K562 (cell line): Measurements from ENCODE around the gene HEPHL1. TPM values are rescaled to one million over a fixed set of nuclear protein-coding genes. Genes with fewer than 3 reads are reported as not detected.

ENCODE experiments used
- ARID1B ChIP-seq: fragments of 450-650 bp; IDR thresholded peaks from 2 replicates; pipeline ENCODE4 v1.6.1; 2016; ENCODE audit warnings: antibody characterized with exemption, mild to moderate bottlenecking, inconsistent platforms
- ASH1L ChIP-seq: fragments of 450-650 bp; IDR thresholded peaks from 2 replicates; pipeline ENCODE4 v1.6.1; 2018; ENCODE audit warnings: borderline replicate concordance, mild to moderate bottlenecking, low read depth; ENCODE audit not compliant: partially characterized antibody
- BCOR ChIP-seq: fragments of 450-650 bp; IDR thresholded peaks from 2 replicates; pipeline ENCODE4 v1.6.1; 2016
- CCNT2 ChIP-seq: IDR thresholded peaks from 2 replicates; pipeline ENCODE4 v1.6.1; 2011; ENCODE audit warnings: borderline replicate concordance, low read depth, mild to moderate bottlenecking, moderate library complexity, mixed read lengths, low read length; ENCODE audit not compliant: insufficient read length; ENCODE audit errors: extremely low read depth
- ELF1 ChIP-seq: fragments of 200-800 bp; sonication (Bioruptor generic); IDR thresholded peaks from 2 replicates; pipeline ENCODE4 v1.6.1; 2016; ENCODE audit warnings: missing genetic modification characterization, missing compliant biosample characterization
- FOXJ2 ChIP-seq: fragments of 200-800 bp; sonication (Bioruptor generic); IDR thresholded peaks from 2 replicates; pipeline ENCODE4 v1.6.1; 2016; ENCODE audit warnings: missing genetic modification characterization, missing compliant biosample characterization
- KDM4B ChIP-seq, 2 experiments: fragments of 450-650 bp in 1 of 2; sonication (generic) in 1 of 2; IDR thresholded peaks; 2 replicates each; pipeline ENCODE4 v1.6.1; 2016 to 2017; ENCODE audit warnings: borderline replicate concordance in 2 of 2, antibody characterized with exemption in 1 of 2, low read depth in 1 of 2, mild to moderate bottlenecking in 1 of 2
- NR4A1 ChIP-seq, 2 experiments: fragments of 250-450 bp in 1 of 2; fragments of 450-650 bp in 1 of 2; sonication (Bioruptor Pico) in 1 of 2; IDR thresholded peaks; 2 replicates each; pipeline versions ENCODE4 v1.4.0 to v1.6.1; 2016 to 2020; ENCODE audit warnings: mild to moderate bottlenecking in 2 of 2, missing compliant biosample characterization in 1 of 2, missing genetic modification characterization in 1 of 2, moderate library complexity in 1 of 2
- POU5F1 ChIP-seq: fragments of 150-350 bp; IDR thresholded peaks from 2 replicates; pipeline ENCODE4 v1.6.1; 2014; ENCODE audit warnings: borderline replicate concordance, low read length, low read depth, mild to moderate bottlenecking; ENCODE audit not compliant: partially characterized antibody
- RB1 ChIP-seq: fragments of 450-650 bp; IDR thresholded peaks from 2 replicates; pipeline ENCODE4 v1.6.1; 2017; ENCODE audit warnings: low read depth, mild to moderate bottlenecking
- polyA plus RNA-seq, 8 experiments: library from polyadenylated mRNA; depleted of rRNA in 4 of 8; stranded (reverse) in 5 of 8; unstranded in 3 of 8; fragments of >200 nt; fragmentation: Nextera tagmentation in 2 of 8; fragmentation: Illumina TruSeq in 1 of 8; extraction: Ambion mirVana in 2 of 8; extraction: Trizol in 1 of 8; gene quantifications; 2 replicates each; pipeline versions ENCODE4 v1.2.1 to v1.2.3, GENCODE V29; 2011 to 2014; ENCODE audit warnings: inconsistent platforms in 1 of 8, missing spikeins in 1 of 8
- total RNA-seq, 7 experiments: library from RNA; depleted of rRNA in 6 of 7; stranded (reverse); fragments of >200 nt in 6 of 7; fragmentation: Illumina TruSeq in 2 of 7; extraction: Trizol in 2 of 7; gene quantifications; 2 replicates each; pipeline versions ENCODE4 v1.2.1 to v1.2.3, GENCODE V29; 2011 to 2021; ENCODE audit warnings: low replicate concordance in 1 of 7
- TF ChIP-seq, protein P1 (sequence below): fragments of 450-650 bp; IDR thresholded peaks from 2 replicates; pipeline ENCODE4 v1.6.1; 2017; ENCODE audit warnings: antibody characterized with exemption, mild to moderate bottlenecking
- TF ChIP-seq, protein P2 (sequence below): sonication (generic); formaldehyde crosslinking; IDR thresholded peaks from 2 replicates; pipeline ENCODE4 v1.8.0; 2022; ENCODE audit warnings: mild to moderate bottlenecking, missing genetic modification reagents, borderline replicate concordance
- TF ChIP-seq, protein P3 (sequence below): fragments of 450-650 bp; IDR thresholded peaks from 2 replicates; pipeline ENCODE4 v1.6.1; 2016
- TF ChIP-seq, protein P4 (sequence below): sonication (generic); formaldehyde crosslinking; IDR thresholded peaks from 2 replicates; pipeline ENCODE4 v1.8.0; 2022; ENCODE audit warnings: mild to moderate bottlenecking, missing genetic modification reagents

Gene HEPHL1
- total and polyA plus RNA-seq, 9 of the 15 experiments (the other 6 are each of a cell fraction or from before 2014, with no cell fraction given), result 0.01 TPM; not detected in 8

DNA sequence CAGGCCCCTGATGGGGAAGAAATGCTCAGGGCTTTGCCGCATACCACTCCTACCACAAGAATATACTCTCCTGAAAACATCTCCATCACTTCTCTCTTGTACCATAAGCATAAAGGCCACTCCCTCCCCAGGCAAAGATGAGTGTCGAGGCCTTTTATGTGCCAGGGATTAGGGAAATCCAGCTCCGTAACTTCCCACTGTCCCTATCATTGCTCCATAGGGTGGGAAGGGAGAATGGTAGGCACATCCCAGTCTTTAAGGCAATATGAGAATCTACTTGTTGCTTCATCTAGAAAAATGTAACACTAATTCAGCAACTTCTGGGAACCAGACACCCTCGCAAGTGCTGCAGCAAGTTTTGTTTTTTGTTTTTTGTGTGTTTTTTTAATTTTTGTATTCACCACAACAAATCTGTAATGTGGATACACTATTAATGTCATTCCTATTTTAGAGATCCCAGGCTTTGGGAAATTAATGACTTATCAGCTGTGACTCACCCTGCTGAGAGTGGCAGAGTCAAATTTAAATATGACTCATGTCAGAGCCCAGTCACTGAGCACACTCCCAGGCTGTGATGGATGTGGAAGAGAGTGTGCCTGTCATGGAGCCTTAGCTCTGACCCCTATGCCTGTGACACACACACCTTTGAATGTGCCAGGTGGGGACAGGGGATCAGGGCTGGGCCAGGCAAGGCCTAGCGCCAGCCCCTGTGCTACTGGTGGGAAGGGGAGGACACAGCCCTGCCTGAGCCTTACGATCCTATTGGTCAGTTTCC lies 130.9 kb downstream of the HEPHL1 start (continued):
- TF ChIP-seq KDM4B (IDR thresholded peaks at IDR 0.05; ENCODE audit: borderline replicate concordance in 2 of 2, low read depth in 1 of 2), result no peak
- TF ChIP-seq, protein P1, sequence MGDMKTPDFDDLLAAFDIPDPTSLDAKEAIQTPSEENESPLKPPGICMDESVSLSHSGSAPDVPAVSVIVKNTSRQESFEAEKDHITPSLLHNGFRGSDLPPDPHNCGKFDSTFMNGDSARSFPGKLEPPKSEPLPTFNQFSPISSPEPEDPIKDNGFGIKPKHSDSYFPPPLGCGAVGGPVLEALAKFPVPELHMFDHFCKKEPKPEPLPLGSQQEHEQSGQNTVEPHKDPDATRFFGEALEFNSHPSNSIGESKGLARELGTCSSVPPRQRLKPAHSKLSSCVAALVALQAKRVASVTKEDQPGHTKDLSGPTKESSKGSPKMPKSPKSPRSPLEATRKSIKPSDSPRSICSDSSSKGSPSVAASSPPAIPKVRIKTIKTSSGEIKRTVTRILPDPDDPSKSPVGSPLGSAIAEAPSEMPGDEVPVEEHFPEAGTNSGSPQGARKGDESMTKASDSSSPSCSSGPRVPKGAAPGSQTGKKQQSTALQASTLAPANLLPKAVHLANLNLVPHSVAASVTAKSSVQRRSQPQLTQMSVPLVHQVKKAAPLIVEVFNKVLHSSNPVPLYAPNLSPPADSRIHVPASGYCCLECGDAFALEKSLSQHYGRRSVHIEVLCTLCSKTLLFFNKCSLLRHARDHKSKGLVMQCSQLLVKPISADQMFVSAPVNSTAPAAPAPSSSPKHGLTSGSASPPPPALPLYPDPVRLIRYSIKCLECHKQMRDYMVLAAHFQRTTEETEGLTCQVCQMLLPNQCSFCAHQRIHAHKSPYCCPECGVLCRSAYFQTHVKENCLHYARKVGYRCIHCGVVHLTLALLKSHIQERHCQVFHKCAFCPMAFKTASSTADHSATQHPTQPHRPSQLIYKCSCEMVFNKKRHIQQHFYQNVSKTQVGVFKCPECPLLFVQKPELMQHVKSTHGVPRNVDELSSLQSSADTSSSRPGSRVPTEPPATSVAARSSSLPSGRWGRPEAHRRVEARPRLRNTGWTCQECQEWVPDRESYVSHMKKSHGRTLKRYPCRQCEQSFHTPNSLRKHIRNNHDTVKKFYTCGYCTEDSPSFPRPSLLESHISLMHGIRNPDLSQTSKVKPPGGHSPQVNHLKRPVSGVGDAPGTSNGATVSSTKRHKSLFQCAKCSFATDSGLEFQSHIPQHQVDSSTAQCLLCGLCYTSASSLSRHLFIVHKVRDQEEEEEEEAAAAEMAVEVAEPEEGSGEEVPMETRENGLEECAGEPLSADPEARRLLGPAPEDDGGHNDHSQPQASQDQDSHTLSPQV, result no peak
- TF ChIP-seq, protein P2, sequence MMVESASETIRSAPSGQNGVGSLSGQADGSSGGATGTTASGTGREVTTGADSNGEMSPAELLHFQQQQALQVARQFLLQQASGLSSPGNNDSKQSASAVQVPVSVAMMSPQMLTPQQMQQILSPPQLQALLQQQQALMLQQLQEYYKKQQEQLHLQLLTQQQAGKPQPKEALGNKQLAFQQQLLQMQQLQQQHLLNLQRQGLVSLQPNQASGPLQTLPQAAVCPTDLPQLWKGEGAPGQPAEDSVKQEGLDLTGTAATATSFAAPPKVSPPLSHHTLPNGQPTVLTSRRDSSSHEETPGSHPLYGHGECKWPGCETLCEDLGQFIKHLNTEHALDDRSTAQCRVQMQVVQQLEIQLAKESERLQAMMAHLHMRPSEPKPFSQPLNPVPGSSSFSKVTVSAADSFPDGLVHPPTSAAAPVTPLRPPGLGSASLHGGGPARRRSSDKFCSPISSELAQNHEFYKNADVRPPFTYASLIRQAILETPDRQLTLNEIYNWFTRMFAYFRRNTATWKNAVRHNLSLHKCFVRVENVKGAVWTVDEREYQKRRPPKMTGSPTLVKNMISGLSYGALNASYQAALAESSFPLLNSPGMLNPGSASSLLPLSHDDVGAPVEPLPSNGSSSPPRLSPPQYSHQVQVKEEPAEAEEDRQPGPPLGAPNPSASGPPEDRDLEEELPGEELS (CRISPR knock-in tag), result 0 out of 2 replicates have a peak, but pooled peaks have one; percentile 19
- TF ChIP-seq BCOR, result no peak
- no peak for TF ChIP-seq NR4A1 (CRISPR knock-in tag; IDR thresholded peaks at IDR 0.05)
- TF ChIP-seq NR4A1 (tag; IDR thresholded peaks at IDR 0.05), result no peak
- TF ChIP-seq ARID1B, result peak; percentile 81
- TF ChIP-seq, protein P3, sequence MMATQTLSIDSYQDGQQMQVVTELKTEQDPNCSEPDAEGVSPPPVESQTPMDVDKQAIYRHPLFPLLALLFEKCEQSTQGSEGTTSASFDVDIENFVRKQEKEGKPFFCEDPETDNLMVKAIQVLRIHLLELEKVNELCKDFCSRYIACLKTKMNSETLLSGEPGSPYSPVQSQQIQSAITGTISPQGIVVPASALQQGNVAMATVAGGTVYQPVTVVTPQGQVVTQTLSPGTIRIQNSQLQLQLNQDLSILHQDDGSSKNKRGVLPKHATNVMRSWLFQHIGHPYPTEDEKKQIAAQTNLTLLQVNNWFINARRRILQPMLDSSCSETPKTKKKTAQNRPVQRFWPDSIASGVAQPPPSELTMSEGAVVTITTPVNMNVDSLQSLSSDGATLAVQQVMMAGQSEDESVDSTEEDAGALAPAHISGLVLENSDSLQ, result peak; percentile 91
- no peak for TF ChIP-seq ELF1 (tag)
- no peak for TF ChIP-seq POU5F1
- TF ChIP-seq FOXJ2 (tag), result no peak
- no peak for TF ChIP-seq ASH1L
- no peak for TF ChIP-seq RB1
- no peak for TF ChIP-seq CCNT2
- TF ChIP-seq, protein P4, sequence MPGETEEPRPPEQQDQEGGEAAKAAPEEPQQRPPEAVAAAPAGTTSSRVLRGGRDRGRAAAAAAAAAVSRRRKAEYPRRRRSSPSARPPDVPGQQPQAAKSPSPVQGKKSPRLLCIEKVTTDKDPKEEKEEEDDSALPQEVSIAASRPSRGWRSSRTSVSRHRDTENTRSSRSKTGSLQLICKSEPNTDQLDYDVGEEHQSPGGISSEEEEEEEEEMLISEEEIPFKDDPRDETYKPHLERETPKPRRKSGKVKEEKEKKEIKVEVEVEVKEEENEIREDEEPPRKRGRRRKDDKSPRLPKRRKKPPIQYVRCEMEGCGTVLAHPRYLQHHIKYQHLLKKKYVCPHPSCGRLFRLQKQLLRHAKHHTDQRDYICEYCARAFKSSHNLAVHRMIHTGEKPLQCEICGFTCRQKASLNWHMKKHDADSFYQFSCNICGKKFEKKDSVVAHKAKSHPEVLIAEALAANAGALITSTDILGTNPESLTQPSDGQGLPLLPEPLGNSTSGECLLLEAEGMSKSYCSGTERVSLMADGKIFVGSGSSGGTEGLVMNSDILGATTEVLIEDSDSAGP (CRISPR knock-in tag), result no peak
